Activated CD8-positive, alpha-beta memory T cell treated with anti-CD3 and anti-CD28 coated beads, Interleukin-2, amount 50 U/mL, for 1 hour (primary cell): ENCODE results near the gene LCMT1.
"Not testable (repeated sequence)": the region's sequence is repeated elsewhere in the genome, so short reads cannot be mapped to it uniquely, and the experiment has no call there.

Experiments used
- DNase-seq: peaks from one replicate; pipeline ENCODE4 v3.0.0-alpha.2; 2020; ENCODE audit errors: extremely low read depth

LCMT1 gene

DNA sequence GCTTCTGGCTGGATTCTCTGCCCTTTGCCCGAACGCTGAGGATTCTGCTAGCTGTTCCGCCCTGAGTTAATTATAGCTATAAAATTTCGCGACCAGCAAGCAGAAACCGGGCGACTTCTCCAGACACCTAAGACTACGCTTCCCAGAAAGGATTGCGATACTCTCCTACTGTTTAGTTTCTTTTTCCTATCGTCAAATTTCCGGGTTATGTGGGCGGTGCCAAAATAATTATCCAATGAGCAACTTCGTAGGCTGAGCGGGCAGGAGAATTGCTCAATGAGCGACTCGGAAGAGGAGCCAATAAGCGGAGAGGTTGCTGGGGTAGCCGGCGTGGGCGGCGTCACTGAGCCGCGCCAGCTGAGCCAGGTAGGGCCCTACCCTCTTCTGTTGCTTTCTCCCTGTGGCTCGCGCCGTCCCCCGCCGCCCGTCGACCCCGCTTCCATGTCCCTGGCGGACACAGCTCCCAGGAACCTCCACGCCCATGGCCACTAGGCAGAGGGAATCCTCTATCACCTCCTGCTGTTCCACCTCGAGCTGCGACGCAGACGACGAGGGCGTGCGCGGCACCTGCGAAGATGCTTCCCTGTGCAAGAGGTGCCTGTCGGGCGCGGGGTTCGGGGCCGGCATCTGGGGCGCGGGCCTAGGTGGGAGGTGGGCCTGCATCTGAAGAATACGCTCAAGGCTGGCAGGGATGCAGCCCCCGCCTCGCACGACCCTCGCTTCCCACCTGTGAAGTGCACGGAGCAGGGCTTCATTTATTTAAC is at the start of gene LCMT1:
Gene LCMT1, plus strand, starts transcription at position 340 of the 764 bp plus-strand sequence. Its CDS starts 142 bp downstream, at position 482.
- DNase-seq = peak; percentile 77

- DNase-seq = no peak
Observed at GRCh38 chr16:25063102-25063501, 48.4 kb upstream of the LCMT1 start.

DNA sequence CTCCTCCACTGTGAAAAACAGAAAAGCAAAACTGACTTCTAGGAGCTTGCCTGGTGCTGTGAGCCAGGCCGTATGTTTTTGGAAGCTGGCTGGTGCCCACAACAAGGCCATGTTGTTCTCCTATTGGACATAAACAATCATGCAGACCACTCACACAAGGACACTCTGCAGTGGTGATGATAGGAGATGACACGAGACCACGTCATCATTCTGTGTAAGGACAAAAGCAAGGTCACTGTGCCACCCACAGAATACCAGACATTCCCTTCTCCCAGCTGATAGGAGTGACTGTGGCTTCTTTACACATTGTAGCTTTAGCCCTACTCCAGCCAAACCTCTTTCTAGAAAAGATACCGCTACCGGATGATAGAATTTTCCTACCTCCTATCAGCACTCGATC is 47.7 kb upstream of the LCMT1 start:
- no peak for DNase-seq

- DNase-seq = not testable (repeated sequence)
Observed at GRCh38 chr16:25064281-25064680, 47.3 kb upstream of the LCMT1 start.

GRCh38 chr16:25064937-25065336 is 46.6 kb upstream of the LCMT1 start:
- no peak for DNase-seq

- no peak for DNase-seq
Observed at GRCh38 chr16:25065899-25066298, 45.6 kb upstream of the LCMT1 start.

DNA sequence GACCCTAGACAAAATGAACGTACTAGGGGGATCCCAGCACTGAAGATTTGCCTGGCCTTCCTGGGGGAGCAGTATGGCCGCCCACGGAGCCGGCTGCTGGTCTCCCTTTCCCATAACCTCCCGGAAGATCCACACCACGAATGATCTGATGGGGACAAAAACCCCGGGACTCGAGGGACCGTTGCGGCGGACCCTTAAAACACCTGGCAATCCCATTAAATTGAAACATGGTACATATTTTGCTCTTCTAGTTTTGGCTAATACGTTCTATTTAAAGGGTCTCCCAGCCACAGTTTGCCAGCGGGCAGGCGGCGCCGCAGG is 45.2 kb upstream of the LCMT1 start:
- no peak for DNase-seq

- DNase-seq = peak; percentile 13
Observed at GRCh38 chr16:25066747-25067631, 44.6 kb upstream of the LCMT1 start.

DNA sequence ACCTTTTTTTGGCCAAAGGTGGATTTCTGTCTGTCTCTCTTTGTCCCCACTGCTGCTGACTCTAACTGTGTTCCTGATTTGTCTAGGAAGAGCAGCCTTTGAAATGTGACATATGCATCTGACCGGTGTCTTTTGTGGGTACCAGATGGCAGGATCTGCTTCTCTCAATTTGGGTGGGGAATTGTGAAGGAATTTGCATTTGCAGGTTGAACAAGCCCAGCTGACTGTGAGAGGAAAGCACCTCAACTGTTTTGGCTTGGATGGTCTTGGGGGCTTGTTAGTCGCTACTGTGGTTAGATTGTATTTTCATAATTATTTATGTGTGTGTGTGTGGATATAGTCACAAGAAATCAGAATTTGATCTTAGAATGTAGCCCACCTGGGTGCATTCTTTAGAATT is 37.7 kb upstream of the LCMT1 start:
- DNase-seq = no peak

DNA sequence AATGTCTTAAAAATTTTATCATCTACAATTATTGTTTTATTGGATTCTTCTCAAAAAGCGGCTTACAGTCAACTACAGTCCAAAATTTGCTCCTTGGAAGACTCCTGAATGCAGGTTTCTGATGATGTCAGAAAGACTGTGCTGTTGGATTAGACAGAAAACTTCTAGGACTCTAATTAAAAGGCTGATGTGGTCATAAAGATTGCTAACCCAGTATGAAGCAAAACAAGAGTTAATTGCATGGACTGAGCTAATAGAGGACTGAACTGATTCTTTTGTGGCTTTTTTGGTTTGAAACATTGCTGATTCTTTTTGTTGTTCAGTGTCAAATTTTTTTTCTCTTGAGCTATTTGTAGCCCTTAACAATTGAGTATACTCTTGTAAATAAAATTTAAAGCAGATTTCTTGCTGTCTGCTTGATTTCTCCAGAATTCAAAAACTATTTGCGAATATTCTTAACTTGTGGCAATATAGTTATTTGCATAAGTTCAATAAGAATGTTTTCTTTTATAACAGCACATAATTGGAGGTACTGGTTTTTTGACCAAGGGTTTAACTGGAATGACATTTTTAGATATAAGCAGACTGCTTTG is 33.1 kb upstream of the LCMT1 start:
- no peak for DNase-seq

GRCh38 chr16:25079637-25080378 is 31.7 kb upstream of the LCMT1 start:
- DNase-seq = no peak

DNA sequence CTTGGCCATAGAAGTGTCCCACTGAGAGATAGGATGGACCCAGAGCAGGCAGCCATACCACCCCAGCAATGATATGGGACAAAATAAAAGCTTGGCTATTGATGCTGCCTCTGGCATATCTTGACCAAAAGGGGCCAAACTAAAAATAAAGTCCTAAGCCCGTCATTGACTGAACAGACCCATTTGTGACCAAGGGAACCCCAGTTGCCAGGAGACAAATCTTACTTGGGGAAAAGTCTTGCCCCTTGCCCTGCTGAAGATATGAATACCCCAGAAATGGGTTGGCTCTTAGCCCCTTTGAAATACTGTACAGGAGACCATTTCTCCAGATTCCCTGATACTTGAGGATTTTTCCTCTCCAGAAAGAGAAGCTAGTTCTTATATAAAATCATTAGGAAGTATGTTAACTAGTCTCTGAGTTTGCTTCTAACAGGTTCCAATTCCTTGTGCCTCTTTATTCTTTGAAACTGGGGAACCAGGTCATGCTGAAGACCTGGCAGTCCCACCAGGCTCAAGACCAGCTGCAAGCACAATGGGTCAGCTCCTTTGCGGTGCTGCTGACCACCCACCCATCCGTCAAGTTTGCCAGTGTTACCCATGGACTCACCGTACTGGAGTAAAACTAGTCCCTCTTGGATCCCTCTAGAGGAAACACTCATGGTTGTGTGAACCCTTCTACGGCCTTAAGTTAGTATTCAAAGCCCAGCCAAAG is 31.0 kb upstream of the LCMT1 start:
- no peak for DNase-seq

GRCh38 chr16:25081702-25082101 is 29.8 kb upstream of the LCMT1 start:
- no peak for DNase-seq

GRCh38 chr16:25083065-25083464 is 28.5 kb upstream of the LCMT1 start:
- DNase-seq = no peak

DNA sequence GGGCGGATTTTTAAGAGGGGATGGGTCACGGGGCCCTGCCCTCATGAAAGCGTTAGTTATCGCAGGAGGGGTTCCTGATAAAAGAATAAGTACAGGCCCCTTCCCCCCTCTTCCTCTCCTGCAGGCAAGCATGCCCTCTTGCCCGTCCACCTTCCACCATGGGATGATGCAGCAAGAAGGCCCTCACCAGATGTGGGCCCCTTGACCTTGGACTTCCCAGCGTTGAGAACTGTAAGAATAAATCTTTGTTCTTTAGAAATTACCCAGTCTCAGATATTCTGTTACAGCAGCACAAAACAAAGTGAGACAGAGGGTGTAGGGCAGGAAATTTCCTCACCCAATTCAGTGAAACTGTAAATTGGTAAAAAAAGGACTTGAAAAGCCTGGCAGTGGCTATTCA is 27.8 kb upstream of the LCMT1 start:
- no peak for DNase-seq

DNA sequence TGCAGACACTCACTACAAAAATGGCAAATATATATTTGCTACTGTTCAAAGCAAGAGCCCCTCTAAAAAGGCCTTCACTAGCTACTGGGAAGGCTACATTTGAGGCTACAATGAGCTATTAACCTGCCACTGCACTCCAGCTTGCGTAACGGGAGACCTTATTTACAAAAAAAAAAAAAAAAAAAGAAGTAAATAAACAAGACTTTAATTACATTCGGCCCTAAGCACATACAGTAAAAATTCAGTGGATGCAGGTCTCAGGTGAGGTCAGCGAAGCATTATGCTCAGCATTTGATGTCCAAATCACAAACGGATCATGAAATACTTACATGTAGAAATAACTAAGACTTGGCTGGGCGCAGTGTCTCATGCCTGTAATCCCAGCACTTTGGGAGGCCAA is 26.7 kb upstream of the LCMT1 start:
- DNase-seq = no peak

DNA sequence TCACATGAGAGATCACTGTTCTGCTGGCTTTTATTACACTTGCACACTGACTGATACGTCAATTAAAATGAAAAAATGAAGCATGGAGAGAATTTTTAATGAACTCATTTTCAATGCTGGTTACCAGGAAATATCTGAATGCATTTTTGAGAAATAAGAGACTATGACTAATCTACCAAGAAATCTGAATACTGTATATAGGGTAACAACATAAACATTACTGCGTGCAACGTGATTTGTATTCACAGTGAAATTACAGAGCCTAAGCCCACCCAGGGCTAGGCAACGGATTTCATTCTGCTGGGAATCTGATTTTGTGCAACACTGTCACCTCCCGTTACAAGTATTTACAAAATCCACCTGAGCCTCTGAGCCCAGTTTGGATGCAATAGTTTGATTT is 23.8 kb upstream of the LCMT1 start:
- no peak for DNase-seq

DNA sequence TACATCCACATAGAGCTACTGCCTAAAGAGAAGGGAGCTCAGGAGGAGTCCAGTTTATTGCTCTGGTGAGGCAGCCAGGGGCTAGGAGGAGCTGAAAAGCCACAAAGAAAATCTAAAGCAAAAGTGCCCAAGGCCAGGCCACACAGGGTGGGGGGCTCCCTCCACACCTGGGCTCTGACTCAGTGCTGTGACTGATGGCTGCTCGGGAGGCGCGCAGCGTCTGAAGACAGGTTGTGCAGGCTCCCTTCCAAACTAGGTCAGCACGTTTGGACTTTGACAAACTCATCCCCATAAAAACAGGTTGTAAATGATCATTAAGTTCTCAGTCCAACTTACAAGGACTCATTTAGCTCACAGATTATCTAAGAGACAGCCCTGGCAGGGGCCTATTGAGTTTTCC is 22.2 kb upstream of the LCMT1 start:
- DNase-seq = no peak

- DNase-seq = no peak
Observed at GRCh38 chr16:25092441-25092840, 19.1 kb upstream of the LCMT1 start.

DNA sequence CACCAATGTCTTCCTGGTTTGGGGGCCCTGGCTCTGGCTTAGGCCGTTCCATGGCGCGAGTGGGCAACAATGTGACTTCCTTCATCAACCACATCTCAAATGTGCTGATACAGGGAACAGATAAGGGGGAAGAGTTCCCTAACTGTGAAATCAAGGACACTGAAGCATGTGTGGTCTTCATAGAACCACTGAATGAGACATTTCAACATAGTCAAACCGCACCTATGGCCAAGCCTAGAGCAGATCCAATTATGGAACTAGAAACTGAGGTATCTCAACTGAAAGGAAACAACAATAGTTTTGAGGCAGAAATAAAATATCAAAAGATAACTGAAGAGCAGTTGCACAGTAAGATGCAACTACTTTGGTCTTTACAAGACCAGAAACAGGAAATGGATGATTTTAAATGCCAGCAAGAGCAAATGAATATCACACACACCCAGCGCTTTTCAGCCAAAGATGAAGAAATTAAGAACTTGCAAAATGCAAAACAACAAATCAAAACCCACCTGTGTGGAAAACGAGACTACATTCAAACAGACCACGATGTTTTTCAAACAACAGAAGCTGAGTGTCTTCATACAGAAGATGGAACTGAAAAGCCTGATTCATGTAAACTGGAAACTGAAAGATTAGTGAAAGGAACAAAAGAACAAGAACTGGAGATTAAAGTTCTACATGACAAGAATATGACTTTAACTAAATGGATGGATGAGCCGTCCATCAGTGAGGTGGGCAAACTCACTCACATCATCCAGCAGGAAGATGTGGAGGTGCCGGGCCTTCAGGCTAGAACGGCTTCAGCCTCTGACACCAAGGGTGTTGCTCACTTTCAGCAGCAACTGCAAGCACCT is 18.1 kb upstream of the LCMT1 start:
- DNase-seq = no peak

GRCh38 chr16:25094596-25094995 is 16.9 kb upstream of the LCMT1 start:
- no peak for DNase-seq
